ENCODE data around the gene RTP4.

The RTP4 gene

DNA sequence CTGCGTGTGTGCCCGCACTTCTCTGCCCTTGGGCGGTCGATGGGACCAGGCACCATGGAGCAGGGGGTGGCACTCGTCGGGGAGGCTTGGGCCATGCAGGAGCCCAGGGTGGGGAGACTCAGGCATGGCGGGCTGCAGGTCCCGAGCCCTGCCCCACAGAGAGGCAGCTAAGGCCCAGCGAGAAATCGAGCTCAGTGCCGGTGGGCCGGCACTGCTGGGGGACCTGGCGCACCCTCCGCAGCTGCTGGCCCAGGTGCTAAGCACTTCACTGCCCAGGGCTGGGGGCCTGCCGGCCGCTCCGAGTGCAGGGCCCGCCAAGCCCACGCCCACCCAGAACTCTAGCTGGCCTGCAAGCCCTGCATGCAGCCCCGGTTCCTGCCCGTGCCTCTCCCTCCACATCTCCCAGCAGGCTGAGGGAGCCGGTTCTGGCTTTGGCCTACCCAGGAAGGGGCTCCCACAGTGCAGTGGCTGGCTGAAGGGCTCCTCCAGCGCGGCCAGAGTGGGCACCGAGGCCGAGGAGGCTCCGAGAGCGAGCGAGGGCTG is 553 bp upstream of the RTP4 start:
- TF ChIP-seq, protein P1, sequence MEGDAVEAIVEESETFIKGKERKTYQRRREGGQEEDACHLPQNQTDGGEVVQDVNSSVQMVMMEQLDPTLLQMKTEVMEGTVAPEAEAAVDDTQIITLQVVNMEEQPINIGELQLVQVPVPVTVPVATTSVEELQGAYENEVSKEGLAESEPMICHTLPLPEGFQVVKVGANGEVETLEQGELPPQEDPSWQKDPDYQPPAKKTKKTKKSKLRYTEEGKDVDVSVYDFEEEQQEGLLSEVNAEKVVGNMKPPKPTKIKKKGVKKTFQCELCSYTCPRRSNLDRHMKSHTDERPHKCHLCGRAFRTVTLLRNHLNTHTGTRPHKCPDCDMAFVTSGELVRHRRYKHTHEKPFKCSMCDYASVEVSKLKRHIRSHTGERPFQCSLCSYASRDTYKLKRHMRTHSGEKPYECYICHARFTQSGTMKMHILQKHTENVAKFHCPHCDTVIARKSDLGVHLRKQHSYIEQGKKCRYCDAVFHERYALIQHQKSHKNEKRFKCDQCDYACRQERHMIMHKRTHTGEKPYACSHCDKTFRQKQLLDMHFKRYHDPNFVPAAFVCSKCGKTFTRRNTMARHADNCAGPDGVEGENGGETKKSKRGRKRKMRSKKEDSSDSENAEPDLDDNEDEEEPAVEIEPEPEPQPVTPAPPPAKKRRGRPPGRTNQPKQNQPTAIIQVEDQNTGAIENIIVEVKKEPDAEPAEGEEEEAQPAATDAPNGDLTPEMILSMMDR (conservative IDR thresholded peaks at IDR 0.05; ENCODE audit: low read depth, low read length) = no peak
- no peak overlapping the region for H3K4me3 ChIP-seq (ENCODE audit: low read depth, low read length)
- DNase-seq (ENCODE audit: low read depth) = no peak

DNA sequence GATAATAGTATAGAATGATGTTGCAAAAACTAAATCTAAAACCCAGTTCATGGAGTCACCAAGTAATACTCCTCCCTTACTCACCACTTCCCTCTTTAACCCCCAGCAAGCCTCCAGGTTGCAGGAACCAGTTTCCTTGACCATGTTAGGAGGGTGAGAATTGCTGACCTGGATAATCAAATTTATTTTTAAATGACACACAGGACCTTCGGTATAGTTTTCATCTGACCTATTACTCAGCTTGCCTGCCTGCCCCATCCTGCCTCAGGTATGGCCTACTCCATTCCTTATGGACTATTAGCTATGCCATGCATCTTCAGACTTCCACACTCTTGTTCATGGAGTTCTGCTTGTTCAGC is 883 bp downstream of the RTP4 start:
- TF ChIP-seq, protein P1 (conservative IDR thresholded peaks at IDR 0.05; ENCODE audit: low read depth, low read length) = no peak
- no peak overlapping the region for H3K4me3 ChIP-seq (ENCODE audit: low read depth, low read length)
- DNase-seq (ENCODE audit: low read depth) = no peak

DNA sequence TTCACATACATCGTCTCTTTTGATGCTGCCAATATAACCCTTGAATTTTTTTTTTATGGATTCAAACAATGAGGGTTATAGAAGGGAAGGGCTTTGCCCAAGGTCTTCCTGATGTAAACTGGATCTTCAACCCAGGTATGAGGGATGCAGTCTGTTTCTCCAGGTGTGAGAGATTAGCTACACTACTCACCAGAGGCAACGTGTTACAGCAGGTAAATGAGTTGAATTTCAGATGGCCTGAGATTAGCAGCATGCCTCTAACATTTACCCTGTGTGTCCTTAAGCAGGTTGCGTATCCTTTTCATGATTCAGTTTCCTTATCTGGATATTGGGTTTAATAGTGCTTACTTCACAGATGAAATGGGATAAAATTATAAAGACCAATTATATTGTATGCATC is 1.9 kb downstream of the RTP4 start:
- DNase-seq (ENCODE audit: low read depth) = no peak
- TF ChIP-seq, protein P1 (conservative IDR thresholded peaks at IDR 0.05; ENCODE audit: low read depth, low read length) = no peak
- H3K4me3 ChIP-seq (ENCODE audit: low read depth, low read length) = no peak overlapping the region

DNA sequence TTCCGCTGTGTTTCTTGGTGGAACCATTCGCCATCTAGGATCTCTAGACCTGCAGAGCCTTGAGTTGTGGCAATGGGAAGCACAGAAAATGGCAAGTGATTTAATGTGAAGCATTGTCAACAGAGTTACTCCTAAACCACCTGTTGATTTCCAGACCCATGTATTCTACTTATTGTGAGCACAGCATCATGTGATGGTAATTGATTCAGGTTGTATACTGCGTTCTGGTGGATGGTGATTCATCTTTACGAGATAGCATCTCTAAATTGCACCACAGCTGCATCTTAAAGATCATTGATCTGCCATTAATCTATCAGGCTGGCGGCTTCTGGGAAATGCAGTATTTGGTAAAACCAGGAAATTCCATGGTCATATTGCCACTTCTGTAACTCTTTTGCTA is 7.4 kb downstream of the RTP4 start:
- TF ChIP-seq, protein P1 (conservative IDR thresholded peaks at IDR 0.05; ENCODE audit: low read depth, low read length) = no peak
- DNase-seq (ENCODE audit: low read depth) = no peak
- no peak overlapping the region for H3K4me3 ChIP-seq (ENCODE audit: low read depth, low read length)

DNA sequence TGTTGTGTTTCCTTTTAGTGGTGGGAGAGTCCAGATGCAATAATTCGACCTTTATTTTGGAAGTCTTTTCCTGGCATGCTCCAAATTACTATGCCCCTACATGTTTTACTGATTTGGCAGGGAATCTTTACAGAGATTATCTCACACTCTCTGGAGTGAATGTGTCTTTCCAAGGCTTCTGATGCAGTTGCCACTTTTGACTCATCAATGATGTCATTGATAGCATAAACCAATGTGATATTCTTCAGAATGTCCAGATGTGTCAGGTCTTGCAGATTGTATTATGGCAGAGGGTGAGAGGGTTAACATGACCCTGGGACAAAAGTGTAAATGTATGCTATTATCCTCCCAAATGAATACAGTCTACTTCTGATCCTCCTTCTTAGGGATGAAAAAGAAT is 9.7 kb downstream of the RTP4 start:
- DNase-seq (ENCODE audit: low read depth) = no peak
- TF ChIP-seq, protein P1 (conservative IDR thresholded peaks at IDR 0.05; ENCODE audit: low read depth, low read length) = no peak

DNA sequence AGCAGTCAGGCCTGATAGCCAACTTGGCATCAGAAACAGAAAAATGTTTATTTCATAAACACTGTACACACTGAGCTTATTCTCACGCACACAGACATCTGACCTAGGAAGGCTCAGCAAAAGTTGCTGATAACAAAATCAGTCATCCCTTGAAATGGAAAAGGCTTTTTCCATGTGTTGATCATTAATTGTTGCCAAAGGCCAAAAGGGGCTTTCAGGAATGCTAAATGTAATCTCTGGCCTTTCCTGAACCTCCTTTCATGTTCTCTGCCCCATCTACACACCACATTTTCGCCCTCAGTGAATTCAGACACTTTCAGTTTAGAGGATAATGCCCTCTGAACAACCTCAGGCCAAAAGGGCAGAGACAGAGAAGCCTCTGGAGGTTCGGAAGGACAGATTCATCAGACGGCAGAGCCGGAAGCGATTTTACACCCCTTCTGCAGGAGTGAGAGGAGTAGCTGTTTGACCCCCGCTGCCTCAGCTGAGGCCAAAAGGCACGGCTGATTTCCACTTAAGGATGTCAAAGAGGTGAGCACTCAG is 14.5 kb downstream of the RTP4 start:
- no peak for DNase-seq (ENCODE audit: low read depth)
- TF ChIP-seq, protein P1 (conservative IDR thresholded peaks at IDR 0.05; ENCODE audit: low read depth, low read length) = no peak
- no peak overlapping the region for H3K4me3 ChIP-seq (ENCODE audit: low read depth, low read length)

More for the DNA sequence above, 9.7 kb downstream of the RTP4 start:
- no peak overlapping the region for H3K4me3 ChIP-seq (ENCODE audit: low read depth, low read length)

DNA sequence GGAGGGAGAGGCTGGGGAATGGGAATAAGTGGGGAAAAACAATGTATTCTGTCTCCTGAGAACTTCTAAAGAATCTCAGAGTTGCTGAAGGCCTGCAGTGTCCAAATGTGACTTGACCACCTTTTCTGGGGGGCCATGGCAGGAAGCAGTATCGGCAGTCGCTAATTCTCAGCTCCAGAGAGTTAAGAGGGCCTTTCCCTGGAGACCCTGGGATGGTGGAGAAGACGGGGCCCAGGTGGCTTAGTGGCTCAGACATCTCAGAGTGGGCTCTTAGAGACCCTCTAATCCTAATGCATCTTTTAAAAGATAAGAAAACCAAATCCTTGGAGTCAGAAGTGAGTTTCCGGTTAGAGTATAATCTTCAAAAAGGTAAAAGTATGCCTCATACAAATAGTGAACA is 15.1 kb downstream of the RTP4 start:
- H3K4me3 ChIP-seq (ENCODE audit: low read depth, low read length) = no peak overlapping the region
- no peak for DNase-seq (ENCODE audit: low read depth)
- TF ChIP-seq, protein P1 (conservative IDR thresholded peaks at IDR 0.05; ENCODE audit: low read depth, low read length) = no peak
